Inflammatory macrophage treated with lipopolysaccharide for 1 hour (primary cell): Measurements from ENCODE around the gene KCNQ2.

Experiments used
- DNase-seq, 2 donors: peaks; one replicate each; pipeline ENCODE4 v3.0.0-alpha.2; 2020 to 2022

Gene KCNQ2

GRCh38 chr20:63451821-63452220 is 20.6 kb downstream of the KCNQ2 start:
- DNase-seq = no peak

- DNase-seq = no peak
Observed at GRCh38 chr20:63449796-63450730, 22.4 kb downstream of the KCNQ2 start.

- no peak for DNase-seq
Observed at GRCh38 chr20:63449025-63449424, 23.4 kb downstream of the KCNQ2 start.

- no peak for DNase-seq
Observed at GRCh38 chr20:63448031-63448430, 24.4 kb downstream of the KCNQ2 start.

- peak; percentile 36 to 56 for DNase-seq
Observed at GRCh38 chr20:63447320-63447719, 25.1 kb downstream of the KCNQ2 start.

GRCh38 chr20:63446216-63447024 is 26.0 kb downstream of the KCNQ2 start:
- DNase-seq = no peak

GRCh38 chr20:63445075-63445734 is 27.2 kb downstream of the KCNQ2 start:
- DNase-seq = no peak

GRCh38 chr20:63444548-63444947 is 27.9 kb downstream of the KCNQ2 start:
- no peak for DNase-seq

GRCh38 chr20:63443606-63444395 is 28.7 kb downstream of the KCNQ2 start:
- DNase-seq = no peak

GRCh38 chr20:63442100-63442493 is 30.4 kb downstream of the KCNQ2 start:
- DNase-seq = peak; percentile 37 to 61

- peak; percentile 61 to 79 for DNase-seq
Observed at GRCh38 chr20:63441136-63442099, 31.0 kb downstream of the KCNQ2 start.

- DNase-seq = no peak
Observed at GRCh38 chr20:63440366-63440955, 32.0 kb downstream of the KCNQ2 start.

- no peak for DNase-seq
Observed at GRCh38 chr20:63439866-63440265, 32.6 kb downstream of the KCNQ2 start.

- DNase-seq = no peak
Observed at GRCh38 chr20:63438121-63438520, 34.3 kb downstream of the KCNQ2 start.

- DNase-seq = no peak
Observed at GRCh38 chr20:63435552-63435951, 36.9 kb downstream of the KCNQ2 start.

GRCh38 chr20:63434599-63435378 is 37.7 kb downstream of the KCNQ2 start:
- DNase-seq = peak; percentile 47 to 81

GRCh38 chr20:63433756-63434531 is 38.5 kb downstream of the KCNQ2 start:
- no peak for DNase-seq

GRCh38 chr20:63433351-63433750 is 39.1 kb downstream of the KCNQ2 start:
- DNase-seq = no peak
